Activated T-helper 2 cell treated with anti-CD3 and anti-CD28 coated beads, Interferon-gamma antibody, Interleukin-2, Interleukin-4, amounts not matched to agents 10 μg/mL and 5 μg/mL and 100 μg/mL, durations not matched to agents 14 hours and 24 hours and 36 hours (primary cell): ENCODE data around the gene CLEC2D. TPM values are rescaled to one million over a fixed set of nuclear protein-coding genes. Genes with fewer than 3 reads are reported as not detected.

Source experiments
- DNase-seq: peaks from one replicate; pipeline ENCODE4 v3.0.0; 2021; ENCODE audit warnings: low spot score
- H3K27ac Mint-ChIP-seq: one replicate; pipeline ENCODE4 v1.8.0; 2021; ENCODE audit warnings: mixed read lengths
- H3K27me3 Mint-ChIP-seq: one replicate; pipeline ENCODE4 v1.8.0; 2021; ENCODE audit warnings: low read depth, mixed read lengths
- H3K36me3 Mint-ChIP-seq: one replicate; pipeline ENCODE4 v1.8.0; 2021; ENCODE audit warnings: low read depth, mixed read lengths
- H3K4me1 Mint-ChIP-seq: one replicate; pipeline ENCODE4 v1.8.0; 2021; ENCODE audit warnings: low read depth, mixed read lengths
- H3K4me3 Mint-ChIP-seq: one replicate; pipeline ENCODE4 v1.8.0; 2021; ENCODE audit warnings: low read depth, mild to moderate bottlenecking, moderate library complexity, mixed read lengths
- H3K9me3 Mint-ChIP-seq: one replicate; pipeline ENCODE4 v1.8.0; 2021; ENCODE audit warnings: mixed read lengths
- intact Hi-C: fragments of 100-400 bp; cut with micrococcal nuclease; formaldehyde crosslinking; loops from one replicate; pipeline ENCODE4 v1.15.1; 2023
- total RNA-seq: library from RNA; stranded (reverse); gene quantifications from 2 replicates; pipeline ENCODE4 v1.2.3, GENCODE V29; 2022

The CLEC2D gene
- total RNA-seq, 1 donor from 2014 or later, result 350 TPM

- Mint-ChIP-seq H3K27me3 (peaks cover 1% of the 10 kb centered on the region), H3K27ac (peak overlapping the region; percentile 95), H3K36me3 (peaks cover 18% of the 10 kb centered on the region), H3K4me3 (peak overlapping the region; percentile 65), H3K4me1 (peaks cover 61% of the 10 kb centered on the region), H3K9me3 (peaks cover 8% of the 10 kb centered on the region)
- DNase-seq, result peak; percentile 80
- intact Hi-C loops, result loop anchor here (1.0 to 10.0 kb wide), 12 partner anchors 8 to 561 kb away; partner anchors contain the start of genes CLEC2D, CLEC9A, CLECL1 and GABARAPL1
Measured at GRCh38 chr12:9741726-9742125, 72.2 kb downstream of the CLEC2D start.

GRCh38 chr12:9742661-9743060 is 73.1 kb downstream of the CLEC2D start:
- H3K27me3 Mint-ChIP-seq, result peaks cover 1% of the 10 kb centered on the region
- no peak for DNase-seq
- peak overlapping the region; percentile 79 for H3K4me3 Mint-ChIP-seq
- H3K9me3 Mint-ChIP-seq, result peaks cover 8% of the 10 kb centered on the region
- intact Hi-C loops, result loop anchor here (1.0 to 10.0 kb wide), 9 partner anchors 8 to 560 kb away; partner anchors contain the start of genes CLEC2D, CLEC9A and GABARAPL1
- peak overlapping the region; percentile 95 for H3K27ac Mint-ChIP-seq
- H3K4me1 Mint-ChIP-seq, result peaks cover 54% of the 10 kb centered on the region
- H3K36me3 Mint-ChIP-seq, result peaks cover 18% of the 10 kb centered on the region

DNA sequence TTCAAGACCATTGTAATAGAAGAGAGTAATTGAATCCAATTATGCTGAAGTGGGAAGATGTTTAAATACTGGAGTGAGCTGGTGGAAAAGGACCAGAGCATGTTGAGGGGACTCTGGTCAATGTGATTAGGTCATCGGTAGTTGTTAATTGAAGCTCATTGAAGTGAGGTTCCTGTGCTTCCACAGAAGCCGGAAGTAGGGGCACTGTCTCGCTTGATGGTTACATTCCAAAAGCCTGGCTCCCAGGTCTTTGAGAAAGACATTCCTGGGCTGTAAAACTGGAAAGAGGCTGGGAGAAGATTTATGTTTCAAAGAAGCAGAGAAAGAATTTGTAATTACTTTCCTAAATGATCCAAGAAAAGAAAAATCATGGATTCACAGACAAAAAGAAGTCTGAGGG is 75.7 kb downstream of the CLEC2D start:
- Mint-ChIP-seq H3K4me1 (peaks cover 42% of the 10 kb centered on the region), H3K4me3 (no peak overlapping the region), H3K27ac (no peak overlapping the region), H3K36me3 (peaks cover 6% of the 10 kb centered on the region), H3K9me3 (peaks cover 6% of the 10 kb centered on the region), H3K27me3 (peaks cover 1% of the 10 kb centered on the region)
- intact Hi-C loops, result loop anchor here (10.0 kb wide), 1 partner anchor 290 kb away; the partner anchor contains the start of gene CLEC9A
- no peak for DNase-seq

Other genes with a start within 250 kb of the CLEC2D start
- 0.32 TPM in 1 of 2 replicates, not detected in the other for gene KLRB1, start 61.8 kb upstream of the CLEC2D start, total RNA-seq
- 16.8 and 17.2 TPM in 2 replicates for gene CLECL1, start 63.4 kb downstream of the CLEC2D start, total RNA-seq
- 70.9 and 72.2 TPM in 2 replicates for gene CD69, start 91.2 kb downstream of the CLEC2D start, total RNA-seq
- not detected in 2 replicates for gene KLRF1, start 157.8 kb downstream of the CLEC2D start, total RNA-seq
- gene CLEC2B, start 199.6 kb downstream of the CLEC2D start, total RNA-seq, result 5.0 and 5.1 TPM in 2 replicates
- gene KLRF2, start 211.8 kb downstream of the CLEC2D start, total RNA-seq, result not detected in 2 replicates